ENCODE measurements around the gene DNAH10.

Gene DNAH10

DNA sequence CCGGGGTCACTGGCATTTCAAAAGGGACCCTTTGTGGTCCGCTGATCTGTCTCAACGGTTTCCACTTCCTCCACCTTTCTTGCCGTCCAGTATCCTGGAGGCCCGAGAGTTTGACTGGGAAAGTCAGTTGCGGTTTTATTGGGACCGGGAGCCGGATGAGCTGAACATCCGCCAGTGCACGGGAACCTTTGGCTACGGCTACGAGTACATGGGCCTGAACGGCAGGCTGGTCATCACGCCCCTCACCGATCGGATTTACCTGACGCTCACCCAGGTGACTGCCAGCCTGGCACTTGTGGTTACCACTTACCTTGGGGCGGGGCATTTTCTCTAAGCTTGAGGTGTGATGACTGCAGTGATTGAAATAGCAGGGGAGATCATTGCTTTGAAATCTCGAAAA lies 83.8 kb downstream of the DNAH10 start:
- no peak for DNase-seq

DNA sequence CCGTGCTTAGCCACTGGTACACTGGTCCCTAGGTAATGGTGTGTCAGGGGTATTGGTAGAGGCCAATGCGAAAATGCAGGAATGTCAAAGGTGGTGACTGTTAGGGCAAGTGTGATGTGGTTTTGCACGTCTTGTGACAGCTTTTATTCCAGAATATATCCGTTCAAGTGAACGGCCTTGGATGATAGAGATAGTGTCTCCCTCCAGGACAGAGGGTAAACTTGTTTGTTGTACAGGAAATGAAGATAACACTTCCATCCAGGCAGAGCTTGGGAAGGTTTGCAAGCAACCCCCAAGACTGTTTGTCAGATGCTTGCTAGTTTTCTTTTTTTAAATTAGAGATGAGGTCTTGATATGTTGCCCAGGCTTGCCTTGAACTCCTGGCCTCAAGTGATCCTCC lies 84.2 kb downstream of the DNAH10 start:
- no peak for DNase-seq

DNA sequence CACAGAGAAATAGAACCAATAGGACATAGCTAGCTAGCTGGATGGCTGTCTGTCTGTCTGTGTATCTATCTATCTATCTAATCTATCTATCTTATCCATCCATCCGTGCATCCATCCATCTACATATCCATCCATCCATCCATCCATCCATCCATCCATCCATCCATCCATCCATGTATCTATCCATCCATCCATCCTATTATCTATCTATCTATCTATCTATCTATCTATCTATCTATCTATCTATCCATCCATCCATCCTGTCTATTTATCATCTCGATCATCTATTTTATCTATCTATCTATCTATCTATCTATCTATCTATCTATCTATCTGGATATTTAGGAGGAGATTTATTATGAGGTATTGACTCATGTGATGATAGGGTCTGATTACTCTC lies 84.9 kb downstream of the DNAH10 start:
- no peak for DNase-seq

DNA sequence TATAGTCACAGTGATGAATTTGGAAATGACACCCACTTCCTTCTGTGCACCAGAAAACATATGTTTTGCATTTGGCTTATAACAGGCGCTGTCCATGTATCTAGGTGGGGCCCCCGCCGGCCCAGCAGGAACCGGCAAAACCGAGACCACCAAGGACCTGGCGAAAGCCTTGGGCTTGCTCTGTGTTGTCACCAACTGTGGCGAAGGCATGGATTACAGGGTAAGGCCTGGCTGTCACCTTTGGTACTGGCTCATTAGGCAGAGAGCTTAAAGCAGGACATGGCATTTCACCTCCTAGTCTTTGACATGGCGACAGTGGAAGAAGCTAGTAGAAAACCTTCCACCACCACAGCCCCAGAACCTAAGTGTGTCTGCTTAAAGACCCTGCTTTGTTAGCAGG lies 85.8 kb downstream of the DNAH10 start:
- no peak for DNase-seq

DNA sequence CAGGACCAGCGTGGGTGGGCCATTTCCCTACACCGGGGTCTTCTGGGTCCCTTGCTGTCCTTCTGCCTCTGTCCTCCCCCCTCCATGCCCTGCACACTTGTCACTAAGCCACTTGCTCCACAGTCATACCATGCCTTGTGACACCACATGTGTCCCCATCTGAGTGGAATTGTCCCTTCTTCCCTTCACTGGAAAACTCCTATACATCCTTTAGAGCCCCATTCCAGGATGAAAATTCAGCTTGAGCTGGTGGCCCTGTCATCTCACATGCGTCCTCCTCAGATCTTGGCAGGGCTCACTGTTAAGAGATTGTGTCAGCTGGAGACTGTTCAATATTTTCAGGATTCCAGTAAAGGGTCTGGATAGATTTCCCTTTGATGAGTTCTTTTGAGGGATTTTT lies 87.4 kb downstream of the DNAH10 start:
- DNase-seq, result no peak

DNA sequence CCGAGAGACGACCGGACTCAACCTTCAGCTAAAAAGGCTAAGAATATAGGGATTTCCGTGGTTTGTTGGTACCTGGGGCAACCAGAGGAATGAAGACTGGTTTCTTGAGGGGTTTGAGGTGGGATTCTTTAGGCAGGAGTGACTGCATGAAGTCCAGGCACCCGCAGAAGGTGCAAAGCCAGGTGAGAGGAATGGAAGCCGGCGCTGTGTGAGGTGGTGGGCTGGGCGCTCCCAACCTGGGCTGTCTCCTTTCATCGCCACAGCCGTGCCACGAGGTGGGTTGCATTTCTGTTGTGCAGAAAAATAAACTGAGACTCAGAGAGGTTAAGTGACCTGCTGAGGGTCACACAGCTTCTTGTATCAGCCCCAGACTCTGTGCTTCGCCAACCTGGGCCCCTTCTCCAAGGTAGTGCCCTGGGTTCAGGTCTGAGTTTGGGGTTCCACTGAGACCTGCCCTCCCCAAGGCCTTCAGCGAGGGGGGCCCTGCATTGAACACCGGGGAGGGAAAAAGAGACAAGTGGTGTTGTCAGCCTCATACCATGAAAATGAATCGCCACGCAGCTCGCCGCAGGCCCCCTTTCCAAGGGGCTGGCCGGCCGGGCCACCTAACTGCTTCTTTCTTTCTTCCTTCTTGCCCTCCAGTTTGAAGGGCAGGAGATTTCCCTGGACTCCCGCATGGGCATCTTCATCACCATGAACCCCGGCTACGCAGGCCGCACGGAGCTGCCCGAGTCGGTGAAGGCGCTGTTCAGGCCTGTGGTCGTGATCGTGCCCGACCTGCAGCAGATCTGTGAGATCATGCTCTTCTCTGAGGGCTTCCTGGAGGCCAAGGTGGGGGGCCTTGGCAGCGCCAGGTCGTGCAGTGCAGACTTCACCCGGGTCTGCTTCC lies 88.4 kb downstream of the DNAH10 start:
- DNase-seq, result no peak

DNA sequence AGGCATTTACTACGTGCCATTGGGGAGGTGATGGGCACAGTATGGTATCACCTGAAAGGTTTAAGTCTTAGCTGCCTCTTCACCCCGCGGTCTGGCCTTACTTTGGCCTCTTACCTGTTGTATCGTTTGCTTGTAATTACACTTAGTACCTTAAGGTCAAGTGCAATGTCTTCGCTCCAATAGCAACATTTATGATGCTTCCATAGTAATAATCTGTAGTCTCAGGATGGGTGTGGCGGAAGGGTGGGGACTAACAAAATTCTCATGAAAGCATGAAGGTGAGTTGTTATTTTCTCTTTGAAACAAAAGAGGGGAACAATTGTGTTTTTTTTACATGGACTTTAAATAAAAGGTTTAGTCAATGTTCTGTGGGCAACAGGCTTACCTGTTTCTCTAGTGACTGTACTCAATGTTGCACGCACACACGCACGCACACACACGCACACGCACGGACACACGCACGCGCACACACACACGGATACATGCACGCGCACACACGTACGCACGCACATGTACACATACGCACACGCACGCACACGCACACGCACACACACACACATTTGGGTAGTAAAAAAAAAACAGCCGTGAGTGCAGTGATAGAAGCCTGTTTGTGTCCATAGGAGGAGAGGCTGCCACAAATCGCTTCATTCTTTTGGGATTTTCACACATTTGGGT lies 91.4 kb downstream of the DNAH10 start:
- no peak for DNase-seq

DNA sequence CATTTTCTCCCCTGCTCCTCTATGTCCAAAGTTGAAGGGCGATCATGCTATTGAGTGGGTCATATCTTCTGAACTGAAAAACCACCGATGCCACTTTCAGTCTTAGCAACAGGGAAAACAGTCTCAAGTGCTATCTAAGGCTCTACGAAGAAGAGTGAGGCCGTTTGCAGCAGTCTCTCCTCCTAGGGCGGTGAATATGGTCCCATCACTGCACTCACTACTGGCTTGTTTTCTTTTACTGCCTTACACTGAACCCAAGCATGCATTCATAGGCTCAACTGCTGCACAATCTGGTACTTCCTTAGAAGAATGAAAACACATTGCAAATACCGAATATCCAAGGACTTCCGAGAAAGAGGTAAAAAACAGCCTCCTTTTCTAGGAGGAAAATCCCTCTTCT lies 92.1 kb downstream of the DNAH10 start:
- no peak for DNase-seq

DNA sequence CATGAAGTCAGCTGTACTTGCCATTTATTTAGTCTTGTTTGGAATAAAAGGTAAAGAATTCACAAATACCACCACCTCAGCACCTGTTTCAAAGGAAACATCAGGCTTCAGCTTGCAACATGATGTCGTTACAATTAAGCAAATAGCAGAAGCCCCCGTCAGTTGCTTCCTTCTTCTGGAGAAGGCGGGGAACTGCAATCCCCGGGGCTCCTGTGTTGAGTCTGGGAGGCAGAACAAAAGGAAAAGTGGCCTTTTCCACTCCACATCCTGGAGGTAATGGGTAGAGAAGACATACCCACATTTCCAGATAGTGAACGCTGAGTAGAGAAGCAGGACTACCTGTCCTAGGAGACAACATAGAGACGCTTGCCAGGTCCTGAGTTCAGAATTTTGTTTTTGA lies 92.8 kb downstream of the DNAH10 start:
- DNase-seq, result no peak

DNA sequence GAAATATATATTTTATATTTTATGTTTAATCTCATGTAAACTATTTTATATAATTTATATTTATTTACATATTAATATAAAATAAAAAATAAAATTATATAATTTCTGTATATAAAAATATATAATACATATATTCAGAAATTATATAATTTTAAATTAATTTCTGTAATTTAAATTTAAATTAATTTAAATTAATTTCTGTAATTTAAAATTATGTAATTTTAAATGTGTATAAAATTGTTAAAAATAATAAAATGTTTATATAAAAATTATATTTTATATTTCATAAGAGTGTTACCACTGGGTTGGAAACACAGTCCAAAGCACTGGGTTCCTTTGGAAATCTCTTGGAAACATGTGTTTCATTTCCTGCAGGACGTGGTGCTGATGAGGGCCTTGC lies 94.6 kb downstream of the DNAH10 start:
- no peak for DNase-seq

DNA sequence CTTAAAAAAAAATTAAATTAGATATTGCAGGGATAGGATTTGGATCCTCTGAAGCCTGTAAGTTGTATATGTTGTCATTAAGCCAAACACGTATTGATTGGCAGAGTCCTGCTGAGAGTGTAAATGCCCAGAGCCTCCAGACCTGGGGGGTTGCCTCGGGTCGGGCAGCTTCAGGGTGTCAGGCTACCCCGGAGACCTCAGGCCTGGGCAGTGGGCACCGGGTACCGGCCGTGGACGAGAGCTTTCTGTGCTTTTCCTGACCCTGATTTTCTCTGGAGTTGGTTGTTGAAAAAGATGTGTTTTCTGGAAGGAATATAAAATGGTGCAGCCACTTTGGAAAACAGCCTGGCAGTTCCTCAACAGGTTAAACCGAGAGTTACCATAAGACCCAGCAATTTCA lies 96.1 kb downstream of the DNAH10 start:
- no peak for DNase-seq

DNA sequence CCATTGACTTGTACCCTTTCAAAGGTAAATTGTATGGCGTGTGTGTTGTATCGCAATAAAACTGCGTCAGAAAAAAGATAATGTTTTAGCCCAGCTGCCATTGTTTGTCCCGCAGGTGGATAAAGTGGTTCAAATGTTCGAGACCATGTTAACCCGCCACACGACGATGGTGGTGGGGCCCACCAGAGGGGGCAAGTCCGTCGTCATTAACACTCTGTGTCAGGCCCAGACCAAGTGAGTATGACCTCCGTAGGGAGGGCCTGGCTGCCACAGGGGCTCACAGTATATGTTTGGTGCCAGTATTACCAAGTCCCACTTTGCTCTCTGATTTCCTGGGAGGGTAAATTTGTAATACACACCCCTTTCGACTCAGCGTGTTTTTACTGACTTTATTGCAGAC lies 96.9 kb downstream of the DNAH10 start:
- no peak for DNase-seq

DNA sequence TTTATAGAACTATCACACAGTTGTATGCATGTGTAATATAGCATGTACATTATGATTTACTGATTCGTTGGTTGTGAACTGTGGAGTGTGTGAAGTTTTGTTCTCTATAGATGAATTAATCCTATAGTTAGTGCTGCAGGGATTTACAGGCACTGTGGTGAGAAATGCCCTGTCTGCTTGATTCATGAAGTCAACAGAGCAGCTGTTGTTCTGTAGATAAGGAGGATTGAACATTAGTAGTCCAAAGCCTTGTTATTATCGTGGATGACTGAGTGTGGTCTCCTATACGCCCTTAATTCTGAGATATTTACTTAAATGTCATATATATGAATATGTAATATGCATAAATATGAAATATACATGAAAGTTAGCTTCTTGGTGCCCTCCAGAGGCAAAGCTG lies 98.3 kb downstream of the DNAH10 start:
- no peak for DNase-seq

DNA sequence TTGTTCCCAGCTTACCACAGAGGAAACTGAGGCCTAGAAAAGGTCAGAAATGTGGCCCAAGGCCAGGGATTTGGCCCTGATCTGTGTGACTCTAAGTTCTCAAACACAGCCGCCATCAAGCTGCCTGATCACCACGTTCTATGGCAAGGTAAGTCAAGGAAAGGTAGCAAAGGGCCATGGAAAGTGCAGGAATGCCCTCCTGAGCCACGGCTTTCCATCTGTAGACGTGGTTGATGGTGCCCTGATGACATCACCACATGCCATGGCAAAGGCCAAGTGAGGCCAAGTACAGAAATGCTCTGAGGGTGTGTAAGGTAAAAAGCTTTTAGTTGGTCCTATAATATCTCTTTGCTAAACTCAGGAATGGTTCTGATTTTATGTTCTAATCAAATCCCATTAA lies 99.3 kb downstream of the DNAH10 start:
- no peak for DNase-seq

DNA sequence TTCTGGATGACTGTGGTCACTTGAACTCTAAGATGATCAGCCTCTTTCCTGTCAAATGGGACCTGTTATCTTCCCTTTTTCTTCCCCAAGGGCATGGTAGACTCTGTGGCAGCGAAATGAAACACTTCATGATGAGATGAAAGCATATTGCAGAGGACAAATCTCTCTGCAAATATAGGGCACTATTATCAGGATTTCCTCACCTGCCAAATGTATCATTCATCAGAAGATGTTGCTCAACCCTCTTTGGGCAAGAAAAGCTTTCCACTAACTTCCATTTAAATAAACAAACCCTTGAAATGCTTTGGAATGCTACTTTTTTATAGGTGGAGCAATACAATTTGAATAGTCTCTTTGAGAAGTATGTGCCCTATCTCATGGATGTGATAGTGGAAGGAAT lies 105.0 kb downstream of the DNAH10 start:
- DNase-seq, result no peak

DNA sequence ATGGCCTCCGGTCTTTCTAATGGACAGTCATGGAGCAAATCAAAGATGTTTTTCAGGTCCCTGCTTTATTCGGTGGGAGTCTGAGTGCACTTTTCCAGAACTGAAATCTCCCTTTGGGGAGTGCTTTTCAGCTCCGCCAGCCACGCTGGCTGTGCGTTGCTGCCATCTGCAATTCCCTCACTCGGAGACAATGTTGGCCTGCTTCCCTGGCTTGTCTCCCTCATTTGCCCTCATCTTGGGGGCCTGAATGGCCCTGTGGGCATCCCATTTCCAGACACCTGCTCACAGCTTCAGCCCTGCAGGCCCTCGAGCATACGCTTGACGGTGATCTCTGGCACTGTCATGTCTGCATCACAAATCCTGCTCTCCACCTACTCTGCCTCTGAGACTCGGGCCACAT lies 106.7 kb downstream of the DNAH10 start:
- no peak for DNase-seq

DNA sequence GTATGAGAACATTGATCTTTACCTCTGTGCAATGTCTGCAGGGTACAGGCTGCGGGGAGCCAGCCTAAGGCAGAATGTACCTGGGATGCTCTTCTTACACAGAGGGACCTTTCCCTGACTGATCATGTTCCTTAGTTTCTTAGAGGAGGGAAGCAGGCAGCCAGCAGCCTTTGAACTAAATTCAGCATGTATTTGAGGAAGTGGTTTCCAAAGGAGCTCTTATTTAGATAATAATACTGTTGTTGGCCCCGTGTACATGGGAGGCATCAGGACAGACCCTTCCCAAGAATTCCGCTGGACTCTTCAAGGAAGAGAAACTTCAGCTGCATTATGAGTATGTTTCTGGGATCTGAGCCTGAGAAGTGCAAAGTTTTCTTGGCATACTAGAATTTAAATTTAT lies 111.7 kb downstream of the DNAH10 start:
- no peak for DNase-seq

DNA sequence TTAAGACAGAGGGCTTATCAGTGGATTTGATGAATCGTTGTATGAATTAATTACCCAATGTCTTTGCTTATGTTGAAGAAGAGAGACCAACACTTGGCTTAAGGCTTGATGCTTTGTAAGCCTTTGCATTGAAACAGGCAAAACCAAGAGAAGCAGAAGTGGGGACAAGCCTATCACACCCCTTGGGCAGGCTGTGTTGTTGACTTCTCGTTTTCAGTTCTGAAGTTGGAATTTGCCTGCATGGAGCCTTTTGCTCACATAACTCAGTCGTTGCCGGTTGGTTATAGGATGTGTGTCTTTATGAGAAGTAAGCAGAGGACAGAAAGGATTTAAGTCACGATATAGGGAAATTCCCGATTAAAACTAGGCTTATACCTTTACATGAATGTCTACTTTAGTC lies 115.9 kb downstream of the DNAH10 start:
- DNase-seq, result no peak

DNA sequence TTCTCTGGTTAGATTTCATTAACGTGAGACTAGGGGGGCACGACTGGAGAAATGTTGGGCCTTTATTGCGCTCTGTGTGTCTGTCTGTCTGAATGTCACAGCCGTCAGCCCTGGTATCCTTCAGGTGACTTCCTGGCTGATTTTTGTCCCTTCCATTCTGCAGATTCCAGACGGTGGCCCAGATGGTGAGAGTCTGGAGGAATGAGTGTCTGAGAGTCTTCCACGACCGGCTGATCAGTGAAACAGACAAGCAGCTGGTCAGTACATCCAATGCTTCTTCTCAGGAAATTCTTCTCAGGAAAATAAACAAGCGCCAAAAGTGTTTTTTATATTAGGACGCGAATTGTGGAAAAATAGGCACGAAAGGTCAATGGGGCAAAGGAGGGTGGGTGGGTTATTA lies 117.0 kb downstream of the DNAH10 start:
- DNase-seq, result no peak

DNA sequence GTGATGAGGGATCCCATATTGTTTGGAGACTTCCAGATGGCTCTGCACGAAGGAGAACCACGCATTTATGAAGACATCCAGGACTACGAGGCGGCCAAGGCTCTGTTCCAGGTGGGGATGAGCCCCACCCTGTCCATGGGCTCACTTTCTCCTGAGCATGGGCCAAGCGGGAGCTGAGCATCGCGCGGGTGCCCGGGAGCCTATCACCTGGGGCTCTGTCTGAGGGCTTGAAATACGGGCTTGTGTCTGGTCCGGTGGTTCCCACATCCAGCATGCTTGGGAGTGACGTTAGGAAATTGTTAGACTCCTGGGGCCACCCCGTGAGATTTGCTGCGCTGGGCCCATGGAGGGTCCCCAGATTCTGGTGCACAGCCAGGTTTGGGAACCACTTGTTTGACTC lies 117.6 kb downstream of the DNAH10 start:
- no peak for DNase-seq

DNA sequence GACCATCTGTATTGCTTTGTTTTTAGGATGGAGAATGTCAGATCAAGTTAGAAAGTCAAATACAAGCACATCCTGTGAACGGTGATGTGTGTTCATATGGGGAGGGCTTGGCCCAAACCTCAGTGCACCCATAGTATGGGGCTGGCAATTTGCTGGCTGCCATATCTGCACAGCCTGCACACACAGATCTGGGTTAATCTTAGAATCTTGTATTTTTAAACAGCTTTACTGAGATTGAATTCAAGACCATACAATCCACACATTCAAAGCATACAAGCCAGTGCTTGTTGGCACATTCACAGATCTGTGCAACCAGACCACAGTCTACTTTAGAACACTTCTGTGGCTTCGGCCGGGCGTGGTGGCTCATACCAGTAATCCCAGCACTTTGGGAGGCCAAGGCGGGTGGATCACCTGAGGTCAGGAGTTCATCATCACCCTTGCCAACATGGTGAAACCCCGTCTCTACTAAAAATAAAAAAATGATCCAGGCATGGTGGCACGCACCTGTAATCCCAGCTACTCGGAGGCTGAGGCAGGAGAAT lies 120.1 kb downstream of the DNAH10 start:
- no peak for DNase-seq

DNA sequence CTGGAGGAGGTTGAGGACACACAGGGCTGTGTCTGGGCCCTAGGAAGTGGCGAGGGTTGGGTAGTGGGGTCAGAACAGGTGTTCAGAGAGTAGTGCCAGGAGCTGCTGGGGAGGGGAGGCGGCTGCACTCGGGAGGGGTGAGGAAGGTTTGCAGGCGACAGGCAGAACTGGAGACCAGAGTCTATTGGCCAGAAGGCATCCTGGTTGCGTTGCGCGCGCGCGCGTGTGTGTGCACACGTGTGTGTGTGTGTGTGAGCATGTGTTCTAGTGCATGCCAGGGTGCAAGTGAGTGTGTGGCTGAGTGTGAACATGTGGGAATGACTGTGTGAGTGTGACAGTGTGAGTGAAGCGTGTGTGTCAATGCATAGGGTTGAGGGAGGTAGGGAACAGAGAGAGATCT lies 124.2 kb downstream of the DNAH10 start:
- no peak for DNase-seq

DNA sequence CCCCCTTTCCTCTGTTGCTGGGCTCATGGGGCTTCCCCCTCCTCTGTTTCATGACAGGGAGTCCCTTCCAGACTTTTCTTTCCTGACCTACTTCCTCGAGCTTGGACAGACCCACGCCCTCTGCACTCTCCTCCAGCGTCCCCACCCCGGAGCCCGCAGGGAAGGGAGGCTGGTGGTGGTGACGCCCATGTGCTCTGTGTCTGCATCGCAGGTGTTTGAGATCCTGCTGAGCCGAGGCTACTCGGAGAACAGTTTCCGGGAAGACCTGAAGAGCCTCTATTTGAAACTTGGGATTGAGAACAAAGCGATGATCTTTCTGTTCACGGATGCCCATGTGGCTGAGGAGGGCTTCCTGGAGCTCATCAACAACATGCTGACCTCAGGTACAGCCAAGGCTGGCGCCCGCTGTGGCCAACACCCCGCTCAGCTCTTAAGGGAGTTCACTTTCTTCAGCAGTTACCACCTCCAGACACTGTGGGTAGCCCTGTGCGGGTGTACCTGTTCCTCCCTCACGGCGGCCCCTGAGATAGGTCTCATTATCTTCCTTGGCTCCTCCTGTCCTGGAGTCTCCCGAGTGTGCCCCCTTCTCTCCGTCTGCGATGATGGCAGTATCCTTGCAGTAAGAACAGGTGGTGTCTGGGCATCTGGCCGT lies 125.0 kb downstream of the DNAH10 start:
- no peak for DNase-seq

DNA sequence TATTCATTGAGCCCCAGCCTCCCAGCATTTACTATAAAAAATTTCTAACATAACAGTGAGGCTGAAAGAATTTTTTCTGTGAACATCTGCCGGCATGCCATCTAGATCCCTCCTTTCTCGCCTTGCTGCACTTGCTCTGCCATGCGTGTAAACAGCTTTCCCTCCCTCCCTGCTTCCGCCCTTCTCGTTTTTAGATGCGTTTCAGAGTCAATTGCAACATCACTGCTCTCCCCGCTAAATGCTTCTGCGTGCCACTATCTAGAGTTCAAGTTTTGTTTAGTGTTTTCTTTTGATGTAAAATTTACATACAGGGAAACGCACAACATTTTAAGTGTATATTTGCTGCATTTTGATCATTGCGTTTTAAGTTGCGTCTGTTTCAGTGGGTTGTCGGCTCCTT lies 126.9 kb downstream of the DNAH10 start:
- DNase-seq, result no peak
